Measurements from ENCODE around the gene FASN. TPM values are rescaled to one million over a fixed set of nuclear protein-coding genes. Genes with fewer than 3 reads are reported as not detected.

Gene FASN
- total and polyA plus RNA-seq, 2 of the 4 experiments (the other 2 are of a cell fraction), result 12.4 to 56.0 TPM

GRCh38 chr17:82079001-82079677, 18.9 kb downstream of the FASN start:
- CTCF ChIA-PET, result no interaction called here
- no peak for ATAC-seq (ENCODE audit: low read depth)
- no peaks in the 10 kb centered on the region for H3K27me3 ChIP-seq (ENCODE audit: control insufficient read depth, insufficient read depth, low read length)

More at GRCh38 chr17:82079001-82079677, 18.9 kb downstream of the FASN start:
- Histone ChIP-seq H2AK5ac (ENCODE audit: low read depth, low read length) (no peak overlapping the region), H4K5ac (ENCODE audit: low read depth, low read length) (no peak overlapping the region), H3K4me1 (ENCODE audit: control insufficient read depth, insufficient read depth, low read length) (no peaks in the 10 kb centered on the region), H3K56ac (ENCODE audit: extremely low read depth, insufficient read depth, low read length) (no peak overlapping the region), H4K20me1 (ENCODE audit: insufficient read depth, low read length) (no peaks in the 10 kb centered on the region; the same call in 1 of the 2 replicates), H3K4me2 (ENCODE audit: low read depth, low read length) (no peak overlapping the region), H3K36me3 (ENCODE audit: control insufficient read depth, insufficient read depth, low read length) (peaks cover 50% of the 10 kb centered on the region), H2BK120ac (ENCODE audit: low read depth, low read length) (no peak overlapping the region), H3K4me3 (ENCODE audit: insufficient read depth, low read depth, low read length) (no peak overlapping the region), H2BK15ac (ENCODE audit: low read depth, low read length) (no peak overlapping the region), H3K9me3 (ENCODE audit: control insufficient read depth, insufficient read depth, low read length) (no peaks in the 10 kb centered on the region), H3K18ac (ENCODE audit: low read depth, low read length) (no peak overlapping the region), H3K14ac (replicated peaks; ENCODE audit: low read depth, low read length) (no peak overlapping the region), H2BK5ac (ENCODE audit: low read depth, low read length, poor library complexity, severe bottlenecking) (no peak overlapping the region), H3K9me1 (ENCODE audit: insufficient read depth, low read length) (no peaks in the 10 kb centered on the region), H4K91ac (ENCODE audit: insufficient read depth, low read depth, low read length) (no peak overlapping the region), H3K27ac (ENCODE audit: insufficient read depth, low read length) (no peak overlapping the region), H4K8ac (ENCODE audit: low read depth in 2 of 2, low read length in 2 of 2) (no peak overlapping the region), H2AFZ (replicated peaks; ENCODE audit: low read length, poor library complexity) (no peak overlapping the region), H2BK20ac (ENCODE audit: low read depth, low read length) (no peak overlapping the region), H2AK9ac (replicated peaks; ENCODE audit: low read depth, low read length, poor library complexity) (no peak overlapping the region), H3K9ac (ENCODE audit: low read depth, low read length) (no peak overlapping the region), H3K79me1 (ENCODE audit: low read depth in 1 of 2, low read length in 2 of 2) (no peaks in the 10 kb centered on the region), H3K4ac (ENCODE audit: low read depth, low read length) (no peak overlapping the region), H3K23ac (ENCODE audit: low read depth, low read length) (no peak overlapping the region)
- TF ChIP-seq USF2 (IDR thresholded peaks at IDR 0.05; ENCODE audit: low read depth, low read length) (no peak), RFX5 (IDR thresholded peaks at IDR 0.05; ENCODE audit: low read depth, low read length) (no peak), NFE2L2 (IDR thresholded peaks at IDR 0.05; ENCODE audit: low read depth, low read length) (no peak), MXI1 (IDR thresholded peaks at IDR 0.05; ENCODE audit: borderline replicate concordance, low read depth, low read length) (no peak), FOS (IDR thresholded peaks at IDR 0.05; ENCODE audit: low read depth, low read length) (no peak), SMC3 (IDR thresholded peaks at IDR 0.05; ENCODE audit: low read depth, low read length) (no peak), RAD21 (IDR thresholded peaks at IDR 0.05; ENCODE audit: low read length) (no peak), MAFK (IDR thresholded peaks at IDR 0.05; ENCODE audit: low read depth, low read length) (no peak), CTCF (conservative IDR thresholded peaks at IDR 0.05; ENCODE audit: low read depth, low read length) (no peak), POLR2A (IDR thresholded peaks at IDR 0.05; ENCODE audit: low read depth, low read length) (no peak), RCOR1 (IDR thresholded peaks at IDR 0.05; ENCODE audit: insufficient replicate concordance, low read length) (no peak), CHD1 (IDR thresholded peaks at IDR 0.05; ENCODE audit: low read depth, low read length) (no peak), CEBPB (IDR thresholded peaks at IDR 0.05; ENCODE audit: low read depth, low read length) (no peak), BHLHE40 (IDR thresholded peaks at IDR 0.05; ENCODE audit: low read depth, low read length) (no peak), MAZ (IDR thresholded peaks at IDR 0.05; ENCODE audit: borderline replicate concordance, low read depth, low read length) (no peak)
- TF ChIP-seq, protein P1, sequence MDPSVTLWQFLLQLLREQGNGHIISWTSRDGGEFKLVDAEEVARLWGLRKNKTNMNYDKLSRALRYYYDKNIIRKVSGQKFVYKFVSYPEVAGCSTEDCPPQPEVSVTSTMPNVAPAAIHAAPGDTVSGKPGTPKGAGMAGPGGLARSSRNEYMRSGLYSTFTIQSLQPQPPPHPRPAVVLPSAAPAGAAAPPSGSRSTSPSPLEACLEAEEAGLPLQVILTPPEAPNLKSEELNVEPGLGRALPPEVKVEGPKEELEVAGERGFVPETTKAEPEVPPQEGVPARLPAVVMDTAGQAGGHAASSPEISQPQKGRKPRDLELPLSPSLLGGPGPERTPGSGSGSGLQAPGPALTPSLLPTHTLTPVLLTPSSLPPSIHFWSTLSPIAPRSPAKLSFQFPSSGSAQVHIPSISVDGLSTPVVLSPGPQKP (IDR thresholded peaks at IDR 0.05; ENCODE audit: borderline replicate concordance, low read depth, low read length), result no peak
- BruUV-seq (replicated peaks), result no TSS peak
- POLR2A ChIA-PET (ENCODE audit: unreplicated experiment), result interaction anchor here (0.6 kb wide), 1 partner anchor 13 kb away, joined by 3 read pairs; no protein-coding TSS in a partner anchor
- dilution Hi-C loops (cut with HindIII; ENCODE audit: low sequenced_read_pairs, unreplicated experiment), result no loop called here
- 97% methylated on average over 16 of the region's 47 CpGs; no CpG with 5 or more reads in 1 of the 2 experiments for WGBS, 2 experiments (ENCODE audit: extremely low coverage in 2 of 2, insufficient read length in 1 of 2)
- intact Hi-C loops (cut with micrococcal nuclease), result no loop called here
- no peak for DNase-seq
- in situ Hi-C loops (cut with MboI; ENCODE audit: low sequenced_read_pairs), result no loop called here
